HG03342 (cell line): ENCODE data around the gene TMEM45A.
A peak's percentile ranks its signal among the peaks of the same experiment; 100 is the strongest.
"Not testable (repeated sequence)": the region's sequence is repeated elsewhere in the genome, so short reads cannot be mapped to it uniquely, and the experiment has no call there.

Source experiments
- ATAC-seq: cut with Tn5 transposase; IDR thresholded peaks from one replicate; pipeline ENCODE4 v1.9.1; 2021; ENCODE audit warnings: mild to moderate bottlenecking, moderate library complexity; ENCODE audit not compliant: unreplicated experiment

The TMEM45A gene

GRCh38 chr3:100492059-100493006, at the start of gene TMEM45A:
Gene TMEM45A, plus strand, starts transcription at chr3:100492619. Its CDS starts 62,593 bp downstream, at chr3:100555212.
- ATAC-seq, result peak; percentile 97

- ATAC-seq, result no peak
Measured at GRCh38 chr3:100443690-100444089, 48.7 kb upstream of the TMEM45A start.

- ATAC-seq, result not testable (repeated sequence)
Measured at GRCh38 chr3:100447067-100447466, 45.4 kb upstream of the TMEM45A start.

GRCh38 chr3:100448079-100448478, 44.3 kb upstream of the TMEM45A start:
- no peak for ATAC-seq

- ATAC-seq, result no peak
Measured at GRCh38 chr3:100449214-100449613, 43.2 kb upstream of the TMEM45A start.

GRCh38 chr3:100454677-100455076, 37.7 kb upstream of the TMEM45A start:
- no peak for ATAC-seq

- ATAC-seq, result no peak
Measured at GRCh38 chr3:100455841-100456550, 36.4 kb upstream of the TMEM45A start.

- no peak for ATAC-seq
Measured at GRCh38 chr3:100456745-100457144, 35.7 kb upstream of the TMEM45A start.

GRCh38 chr3:100457811-100458210, 34.6 kb upstream of the TMEM45A start:
- no peak for ATAC-seq

- no peak for ATAC-seq
Measured at GRCh38 chr3:100458814-100459213, 33.6 kb upstream of the TMEM45A start.

GRCh38 chr3:100463002-100463401, 29.4 kb upstream of the TMEM45A start:
- ATAC-seq, result peak; percentile 89

- ATAC-seq, result no peak
Measured at GRCh38 chr3:100463646-100464155, 28.7 kb upstream of the TMEM45A start.

- ATAC-seq, result peak; percentile 42
Measured at GRCh38 chr3:100465892-100466777, 26.3 kb upstream of the TMEM45A start.

GRCh38 chr3:100467133-100467532, 25.3 kb upstream of the TMEM45A start:
- ATAC-seq, result no peak

- ATAC-seq, result no peak
Measured at GRCh38 chr3:100468676-100469075, 23.7 kb upstream of the TMEM45A start.

GRCh38 chr3:100470951-100471350, 21.5 kb upstream of the TMEM45A start:
- ATAC-seq, result no peak

- ATAC-seq, result no peak
Measured at GRCh38 chr3:100471444-100471843, 21.0 kb upstream of the TMEM45A start.

GRCh38 chr3:100477851-100478360, 14.5 kb upstream of the TMEM45A start:
- ATAC-seq, result not testable (repeated sequence)

GRCh38 chr3:100478521-100478920, 13.9 kb upstream of the TMEM45A start:
- ATAC-seq, result not testable (repeated sequence)

GRCh38 chr3:100480081-100480480, 12.3 kb upstream of the TMEM45A start:
- ATAC-seq, result no peak
